ENCODE results near the gene ERG. TPM values are rescaled to one million over a fixed set of nuclear protein-coding genes. Genes with fewer than 3 reads are reported as not detected.

ERG gene
- total and polyA plus RNA-seq, 2 of the 13 experiments (the other 11 are each of a cell fraction or from before 2014, with no cell fraction given): not detected

- TF ChIP-seq ZBTB1 (CRISPR knock-in tag; IDR thresholded peaks at IDR 0.05; ENCODE audit: borderline replicate concordance): no peak
- TF ChIP-seq MXD1 (CRISPR knock-in tag; IDR thresholded peaks at IDR 0.05): no peak
- no peak for TF ChIP-seq GFI1 (CRISPR knock-in tag; IDR thresholded peaks at IDR 0.05; ENCODE audit: borderline replicate concordance)
These were observed 36.3 kb upstream of the ERG start (continued) for GRCh38 chr21:38534591-38534990.

GRCh38 chr21:38533887-38534286 is 35.6 kb upstream of the ERG start:
- TF ChIP-seq MIER2 (CRISPR knock-in tag; IDR thresholded peaks at IDR 0.05) (0 out of 2 replicates have a peak, but pooled peaks have one; percentile 18), BRCA1 (CRISPR knock-in tag; IDR thresholded peaks at IDR 0.05) (no peak), ISL2 (CRISPR knock-in tag; IDR thresholded peaks at IDR 0.05) (no peak), REST (IDR thresholded peaks at IDR 0.05; ENCODE audit: borderline replicate concordance in 1 of 2, low read depth in 1 of 2, low read length in 2 of 2) (peak in 1 of 2 experiments; percentile 82; a peak in 3 of 4 replicates)
- CTCF ChIA-PET (ENCODE audit: low intra/inter-chr PET ratio, low total read pairs): no interaction called here
- no peak overlapping the region for H3K9ac ChIP-seq (ENCODE audit: insufficient read depth, low read depth, low read length)
- H3K9me3 ChIP-seq (ENCODE audit: low read length): no peaks in the 10 kb centered on the region
- H4K20me1 ChIP-seq (ENCODE audit: insufficient read depth, low read length): no peaks in the 10 kb centered on the region
- ATAC-seq (no peak), DNase-seq (ENCODE audit: low spot score) (no peak), FAIRE-seq (no peak)
- H3K4me3 ChIP-seq (replicated peaks in 1 of 3; ENCODE audit: insufficient read depth in 1 of 3, low read depth in 2 of 3, low read length in 3 of 3): no peak overlapping the region
- H2AFZ ChIP-seq (ENCODE audit: low read length): no peak overlapping the region
- BruUV-seq (replicated peaks): no TSS peak
- H3K36me3 ChIP-seq (replicated peaks in 1 of 2; ENCODE audit: control insufficient read depth in 1 of 2, insufficient read depth in 2 of 2, low read length in 2 of 2): no peaks in the 10 kb centered on the region
- in situ Hi-C loops (cut with HindIII; ENCODE audit: extremely low pct_ligation_motif_present, low pct_unique_long_range_greater_than_20kb): no loop called here
- H3K27ac ChIP-seq (ENCODE audit: extremely low read length, insufficient read depth, low read length): no peak overlapping the region
- H3K79me2 ChIP-seq (ENCODE audit: insufficient read depth, low read length): no peaks in the 10 kb centered on the region
- POLR2A ChIA-PET: no interaction called here
- peaks cover 11% of the 10 kb centered on the region for H3K4me1 ChIP-seq (ENCODE audit: insufficient read depth, low read length)
- intact Hi-C loops (cut with micrococcal nuclease; ENCODE audit: unreplicated experiment): no loop called here
- 20% methylated on average over 2 of the region's 2 CpGs for WGBS (ENCODE audit: low lambda C conversion rate)
- no peak overlapping the region for H3K4me2 ChIP-seq (ENCODE audit: low read depth, low read length)
- H3K27me3 ChIP-seq (ENCODE audit: control insufficient read depth in 1 of 2, insufficient read depth in 2 of 2, low read length in 2 of 2): no peaks in the 10 kb centered on the region

Measured in HepG2 (cell line).